HepG2 (cell line): Measurements from ENCODE around the gene FGD2.

Experiments
- ADNP ChIP-seq: sonication (generic); formaldehyde crosslinking; IDR thresholded peaks from 2 replicates; pipeline ENCODE4 v1.4.0; 2020; ENCODE audit warnings: missing genetic modification reagents
- ATF6 ChIP-seq: sonication (generic); formaldehyde crosslinking; conservative IDR thresholded peaks from 2 replicates; pipeline ENCODE4 v1.4.0; 2020; ENCODE audit warnings: missing genetic modification reagents
- BHLHE40 ChIP-seq: IDR thresholded peaks from 2 replicates; pipeline ENCODE4 v1.6.1; 2011; ENCODE audit warnings: low read length, improper control_type of control experiment
- EP300 ChIP-seq, 3 experiments: sonication (generic) in 1 of 3; formaldehyde crosslinking in 1 of 3; IDR thresholded peaks; 2 replicates each; pipeline versions ENCODE4 v1.5.1 to v1.6.1; 2011 to 2020; ENCODE audit warnings: low read depth in 2 of 3, low read length in 2 of 3, borderline replicate concordance in 1 of 3, improper control_type of control experiment in 1 of 3, mild to moderate bottlenecking in 1 of 3, missing genetic modification reagents in 1 of 3, moderate library complexity in 1 of 3
- JUN ChIP-seq: sonication (generic); formaldehyde crosslinking; IDR thresholded peaks from 2 replicates; pipeline ENCODE4 v1.4.0; 2020; ENCODE audit warnings: mild to moderate bottlenecking, missing genetic modification reagents
- MEF2D ChIP-seq: sonication (generic); formaldehyde crosslinking; IDR thresholded peaks from 2 replicates; pipeline ENCODE4 v1.5.1; 2020; ENCODE audit warnings: mild to moderate bottlenecking, missing genetic modification reagents
- NFIC ChIP-seq: IDR thresholded peaks from 2 replicates; pipeline ENCODE4 v1.6.1; 2012; ENCODE audit warnings: mild to moderate bottlenecking, low read length, inconsistent platforms
- U2AF2 ChIP-seq: fragments of 200-400 bp; formaldehyde crosslinking; IDR thresholded peaks from 2 replicates; pipeline ENCODE4 v1.6.1; 2017; ENCODE audit warnings: low read depth, mild to moderate bottlenecking, low read length
- ZNF720 ChIP-seq: sonication (generic); formaldehyde crosslinking; IDR thresholded peaks from 2 replicates; pipeline ENCODE4 v1.4.0; 2020; ENCODE audit warnings: missing genetic modification reagents
- TF ChIP-seq, protein P1 (sequence below): sonication (generic); formaldehyde crosslinking; IDR thresholded peaks from 2 replicates; pipeline ENCODE4 v1.5.0; 2020; ENCODE audit warnings: mild to moderate bottlenecking, missing genetic modification reagents, moderate library complexity

DNA sequence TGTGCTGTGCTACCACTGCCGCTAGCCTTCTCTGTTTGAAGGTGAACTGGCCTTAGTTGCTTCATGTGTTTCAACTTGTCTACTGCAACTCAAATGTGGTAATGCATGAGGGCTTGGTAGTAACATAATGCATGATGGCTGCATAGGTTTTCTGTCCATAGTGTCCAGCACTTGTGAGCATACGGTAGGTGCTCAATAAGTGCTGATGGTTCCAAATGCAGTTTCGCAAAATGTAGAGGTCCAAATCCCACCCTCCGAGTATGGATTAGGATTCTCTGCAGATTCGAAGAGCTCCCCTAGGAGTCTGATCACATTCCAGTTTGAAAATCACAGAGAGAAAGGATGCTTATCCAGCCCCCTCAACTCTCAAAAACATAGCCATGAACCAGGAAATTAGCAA is 64.2 kb downstream of the FGD2 start:
- no peak for TF ChIP-seq MEF2D
- no peak for TF ChIP-seq ZNF720 (CRISPR knock-in tag)
- TF ChIP-seq ATF6 (CRISPR knock-in tag): no peak
- TF ChIP-seq ADNP: no peak
- TF ChIP-seq, protein P1, sequence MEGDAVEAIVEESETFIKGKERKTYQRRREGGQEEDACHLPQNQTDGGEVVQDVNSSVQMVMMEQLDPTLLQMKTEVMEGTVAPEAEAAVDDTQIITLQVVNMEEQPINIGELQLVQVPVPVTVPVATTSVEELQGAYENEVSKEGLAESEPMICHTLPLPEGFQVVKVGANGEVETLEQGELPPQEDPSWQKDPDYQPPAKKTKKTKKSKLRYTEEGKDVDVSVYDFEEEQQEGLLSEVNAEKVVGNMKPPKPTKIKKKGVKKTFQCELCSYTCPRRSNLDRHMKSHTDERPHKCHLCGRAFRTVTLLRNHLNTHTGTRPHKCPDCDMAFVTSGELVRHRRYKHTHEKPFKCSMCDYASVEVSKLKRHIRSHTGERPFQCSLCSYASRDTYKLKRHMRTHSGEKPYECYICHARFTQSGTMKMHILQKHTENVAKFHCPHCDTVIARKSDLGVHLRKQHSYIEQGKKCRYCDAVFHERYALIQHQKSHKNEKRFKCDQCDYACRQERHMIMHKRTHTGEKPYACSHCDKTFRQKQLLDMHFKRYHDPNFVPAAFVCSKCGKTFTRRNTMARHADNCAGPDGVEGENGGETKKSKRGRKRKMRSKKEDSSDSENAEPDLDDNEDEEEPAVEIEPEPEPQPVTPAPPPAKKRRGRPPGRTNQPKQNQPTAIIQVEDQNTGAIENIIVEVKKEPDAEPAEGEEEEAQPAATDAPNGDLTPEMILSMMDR (CRISPR knock-in tag): no peak
- no peak for TF ChIP-seq BHLHE40
- no peak for TF ChIP-seq JUN (CRISPR knock-in tag)
- TF ChIP-seq U2AF2: no peak
- TF ChIP-seq EP300 (IDR thresholded peaks at IDR 0.05; ENCODE audit: low read depth in 2 of 2, low read length in 2 of 2): no peak
- no peak for TF ChIP-seq EP300 (CRISPR knock-in tag; IDR thresholded peaks at IDR 0.05; ENCODE audit: borderline replicate concordance)
- no peak for TF ChIP-seq NFIC
